Endothelial cell of umbilical vein (primary cell): ENCODE measurements around the gene PPP1R8.

Experiments used
- CTCF ChIP-seq, 2 donors: IDR thresholded peaks; 1 replicate in 1 of 2; 2 replicates in 1 of 2; pipeline ENCODE4 v1.5.1; 2011; ENCODE audit warnings: low read length in 2 of 2, mild to moderate bottlenecking in 2 of 2, moderate library complexity in 2 of 2, control low read depth in 1 of 2, inconsistent platforms in 1 of 2, low read depth in 1 of 2; ENCODE audit not compliant: insufficient read depth in 1 of 2; ENCODE audit errors: extremely low read depth in 1 of 2
- EZH2 ChIP-seq: IDR thresholded peaks from 2 replicates; pipeline ENCODE4 v1.6.1; 2012; ENCODE audit warnings: borderline replicate concordance, low read depth, mild to moderate bottlenecking, moderate library complexity, low read length, inconsistent platforms; ENCODE audit not compliant: severe bottlenecking
- POLR2AphosphoS5 ChIP-seq: IDR thresholded peaks from 2 replicates; pipeline ENCODE4 v1.6.1; 2012; ENCODE audit warnings: low read depth, mild to moderate bottlenecking, control low read depth, low read length, moderate library complexity; ENCODE audit not compliant: insufficient read depth

- TF ChIP-seq CTCF (IDR thresholded peaks at IDR 0.05; ENCODE audit: extremely low read depth in 1 of 2, insufficient read depth in 1 of 2, low read depth in 1 of 2, low read length in 2 of 2) (no peak), EZH2 (no peak), POLR2AphosphoS5 (no peak)
These were observed 23.8 kb upstream of the PPP1R8 start for GRCh38 chr1:27806758-27807157.
